NCI-H446 treated with DMSO at 0.1 percent for 48 hours (cell line): Measurements from ENCODE around the gene CCL7.

Source experiments
- DNase-seq: peaks from one replicate; lab custom pipeline; 2025; lab: John Stamatoyannopoulos, UW

The CCL7 gene

DNA sequence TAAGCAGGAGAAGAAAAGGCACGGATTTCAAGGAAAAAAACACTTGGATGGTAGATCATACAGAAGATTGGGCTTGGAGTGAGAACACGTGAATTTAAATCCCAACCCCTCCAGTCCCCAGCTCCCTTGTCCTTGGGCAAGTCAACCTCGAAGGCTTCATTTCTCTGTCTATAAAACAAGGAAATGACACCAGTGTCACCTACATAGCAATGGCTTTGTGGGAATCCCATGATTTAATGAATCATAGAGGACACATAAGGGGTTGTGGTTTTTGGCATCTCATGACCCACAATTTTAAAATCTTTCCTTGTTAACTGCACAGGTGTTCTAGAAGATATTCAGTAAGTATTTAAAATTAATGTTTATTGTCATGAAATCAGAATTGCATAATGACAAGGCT, 23.1 kb upstream of the CCL7 start:
- DNase-seq, result no peak

DNA sequence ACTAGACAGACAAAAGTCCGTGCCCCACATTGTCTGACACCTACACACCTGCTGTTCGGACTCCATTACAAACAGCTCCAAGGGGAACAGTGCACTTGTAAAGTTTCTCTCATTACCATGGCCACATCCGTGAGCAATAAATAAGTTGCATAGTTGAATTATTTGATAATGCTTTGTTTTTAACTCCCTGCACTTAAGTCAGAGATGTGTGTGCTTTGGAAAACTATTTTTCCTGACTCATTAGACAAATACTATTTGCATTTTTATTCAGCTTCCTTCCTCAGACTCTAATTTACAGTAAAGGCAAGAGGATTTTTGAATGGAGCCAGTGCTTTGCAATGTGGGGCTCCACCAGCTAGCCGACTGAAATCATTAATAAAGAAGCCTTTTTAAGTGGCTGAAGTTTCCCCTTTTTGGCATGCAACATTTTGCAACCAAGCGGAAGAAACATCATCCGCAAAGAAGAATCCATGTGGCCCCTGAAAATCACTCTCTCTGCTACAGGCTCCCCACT, 21.5 kb upstream of the CCL7 start:
- no peak for DNase-seq

GRCh38 chr17:34249061-34249460, 21.0 kb upstream of the CCL7 start:
- no peak for DNase-seq

- no peak for DNase-seq
Measured at GRCh38 chr17:34249478-34249877, 20.5 kb upstream of the CCL7 start.

- no peak for DNase-seq
Measured at GRCh38 chr17:34251186-34251585, 18.8 kb upstream of the CCL7 start.

DNA sequence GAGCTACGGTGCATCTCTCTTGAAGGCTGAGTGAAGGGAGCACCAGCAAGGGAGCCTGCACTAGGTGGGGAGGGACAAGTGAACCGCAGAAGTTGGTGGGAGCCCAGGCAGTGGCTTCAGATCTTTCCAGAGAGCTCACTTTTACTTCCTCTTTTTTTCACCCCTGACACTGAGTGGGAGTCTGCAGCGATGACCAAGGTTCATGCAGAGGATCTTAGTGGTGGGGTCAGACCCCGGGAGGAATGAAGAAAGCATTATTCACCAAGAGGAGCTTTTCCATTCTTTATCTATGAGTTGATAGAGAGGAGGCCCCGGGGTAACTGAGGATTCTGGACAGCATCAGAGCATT, 18.0 kb upstream of the CCL7 start:
- DNase-seq, result no peak

DNA sequence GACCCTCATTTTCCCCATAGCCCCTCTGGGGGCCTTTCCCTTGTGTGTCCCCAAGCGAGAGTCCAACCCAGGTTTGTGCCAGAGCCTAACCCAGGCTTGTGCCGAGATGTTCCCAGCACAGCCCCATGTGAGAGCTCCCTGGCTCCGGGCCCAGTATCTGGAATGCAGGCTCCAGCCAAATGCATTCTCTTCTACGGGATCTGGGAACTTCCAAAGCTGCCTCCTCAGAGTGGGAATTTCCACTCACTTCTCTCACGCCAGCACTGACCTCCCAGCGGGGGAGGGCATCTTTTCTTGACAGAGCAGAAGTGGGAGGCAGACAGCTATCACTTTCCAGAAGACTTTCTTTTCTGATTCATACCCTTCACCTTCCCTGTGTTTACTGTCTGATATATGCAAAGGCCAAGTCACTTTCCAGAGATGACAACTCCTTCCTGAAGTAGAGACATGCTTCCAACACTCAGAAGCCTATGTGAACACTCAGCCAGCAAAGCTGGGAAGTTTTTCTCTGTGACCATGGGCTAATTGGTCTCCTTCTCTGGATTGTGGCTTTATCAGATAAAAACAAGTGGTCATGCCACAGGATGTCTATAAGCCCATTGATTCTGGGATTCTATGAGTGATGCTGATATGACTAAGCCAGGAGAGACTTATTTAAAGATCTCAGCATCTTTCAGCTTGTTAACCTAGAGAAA, 17.4 kb upstream of the CCL7 start:
- DNase-seq, result no peak

DNA sequence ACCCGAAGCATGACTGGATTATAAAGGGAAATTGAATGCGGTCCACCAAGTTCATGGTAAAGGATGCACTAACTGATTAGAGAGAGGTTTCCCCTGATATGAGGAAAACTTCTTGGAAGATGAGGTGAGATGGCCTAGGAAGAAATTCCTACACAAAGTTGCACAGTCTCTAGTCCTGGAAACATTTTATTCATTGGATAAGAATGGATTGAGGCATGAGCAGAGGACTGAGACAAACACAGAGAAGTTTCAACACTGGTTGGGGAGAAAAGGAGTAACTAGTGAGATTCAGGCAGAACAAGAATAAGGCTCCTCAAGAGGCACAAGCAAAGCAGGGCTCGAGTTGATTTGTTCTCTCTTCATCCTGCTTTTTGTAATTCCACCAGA, 16.9 kb upstream of the CCL7 start:
- no peak for DNase-seq

DNA sequence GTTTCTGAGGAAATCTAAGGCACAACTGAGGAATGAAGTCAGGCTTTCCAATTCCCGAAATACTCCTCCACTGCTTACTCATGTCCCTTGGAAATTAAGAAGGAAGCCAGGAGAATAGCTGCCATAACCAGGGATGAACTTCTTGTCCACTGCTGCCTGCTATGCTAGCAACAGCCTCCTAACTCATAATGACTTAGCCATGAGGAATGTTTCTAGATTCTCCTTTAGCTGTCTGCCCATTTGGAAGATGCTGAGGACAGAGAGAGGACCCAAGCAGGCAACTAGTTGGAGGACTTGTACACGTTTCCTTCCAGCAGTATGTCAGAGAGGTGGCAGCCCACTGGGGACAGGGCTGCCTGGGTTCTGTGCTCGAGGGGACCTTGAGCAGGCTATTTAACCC, 15.9 kb upstream of the CCL7 start:
- no peak for DNase-seq

DNA sequence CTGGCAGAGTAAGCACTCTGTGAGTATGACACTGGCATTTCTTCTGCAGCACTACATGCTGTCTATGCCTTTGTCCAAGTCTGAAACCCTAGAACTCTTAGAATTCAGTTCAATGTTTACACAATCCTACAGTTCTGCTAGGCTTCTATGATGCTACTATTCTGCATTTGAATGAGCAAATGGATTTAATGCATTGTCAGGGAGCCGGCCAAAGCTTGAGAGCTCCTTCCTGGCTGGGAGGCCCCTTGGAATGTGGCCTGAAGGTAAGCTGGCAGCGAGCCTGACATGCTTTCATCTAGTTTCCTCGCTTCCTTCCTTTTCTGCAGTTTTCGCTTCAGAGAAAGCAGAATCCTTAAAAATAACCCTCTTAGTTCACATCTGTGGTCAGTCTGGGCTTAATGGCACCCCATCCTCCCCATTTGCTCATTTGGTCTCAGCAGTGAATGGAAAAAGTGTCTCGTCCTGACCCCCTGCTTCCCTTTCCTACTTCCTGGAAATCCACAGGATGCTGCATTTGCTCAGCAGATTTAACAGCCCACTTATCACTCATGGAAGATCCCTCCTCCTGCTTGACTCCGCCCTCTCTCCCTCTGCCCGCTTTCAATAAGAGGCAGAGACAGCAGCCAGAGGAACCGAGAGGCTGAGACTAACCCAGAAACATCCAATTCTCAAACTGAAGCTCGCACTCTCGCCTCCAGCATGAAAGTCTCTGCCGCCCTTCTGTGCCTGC, 15.2 kb upstream of the CCL7 start, which contains the start of gene CCL2:
TSS of gene CCL2 (plus strand) at position 635 of the 730 bp plus-strand sequence. CDS start at position 700, 65 bp downstream.
- DNase-seq, result no peak

- no peak for DNase-seq
Measured at GRCh38 chr17:34255381-34255732, 14.7 kb upstream of the CCL7 start.

DNA sequence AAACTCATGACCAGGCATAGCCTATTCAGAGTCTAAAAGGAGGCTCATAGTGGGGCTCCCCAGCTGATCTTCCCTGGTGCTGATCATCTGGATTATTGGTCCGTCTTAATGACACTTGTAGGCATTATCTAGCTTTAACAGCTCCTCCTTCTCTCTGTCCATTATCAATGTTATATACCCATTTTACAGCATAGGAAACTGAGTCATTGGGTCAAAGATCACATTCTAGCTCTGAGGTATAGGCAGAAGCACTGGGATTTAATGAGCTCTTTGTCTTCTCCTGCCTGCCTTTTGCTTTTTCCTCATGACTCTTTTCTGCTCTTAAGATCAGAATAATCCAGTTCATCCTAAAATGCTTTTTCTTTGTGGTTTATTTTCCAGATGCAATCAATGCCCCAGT, 14.2 kb upstream of the CCL7 start:
- no peak for DNase-seq

DNA sequence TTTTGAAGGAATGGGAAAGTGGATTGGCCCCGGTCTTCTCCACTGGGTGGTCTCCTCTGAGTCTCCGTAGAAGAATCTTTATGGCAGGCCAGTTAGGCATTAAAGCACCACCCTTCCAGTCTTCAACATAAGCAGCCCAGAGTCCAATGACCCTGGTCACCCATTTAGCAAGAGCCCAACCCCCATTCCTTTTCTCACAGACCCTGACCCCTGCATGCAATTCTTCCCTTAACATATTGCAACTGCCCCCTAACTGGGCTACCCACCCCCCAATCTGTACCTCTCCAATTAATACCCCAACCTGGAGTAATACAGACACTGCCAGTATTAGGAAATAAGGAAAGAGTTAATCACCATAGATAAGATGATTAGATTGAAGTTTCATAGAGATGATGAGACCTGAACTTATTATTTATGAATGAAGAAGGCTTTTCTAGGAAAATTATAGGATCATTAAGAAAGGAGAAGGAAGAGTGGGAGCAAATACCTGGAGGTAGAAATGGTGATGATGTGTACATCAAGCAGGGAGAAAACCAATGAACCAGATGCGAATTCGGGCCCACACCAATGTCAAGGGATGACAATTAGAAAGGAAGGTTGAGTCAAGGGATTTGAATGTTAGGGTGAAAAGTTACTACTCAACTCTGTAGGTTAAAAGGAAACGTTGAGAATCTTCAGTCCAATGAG, 12.6 kb upstream of the CCL7 start:
- DNase-seq, result no peak

- DNase-seq, result no peak
Measured at GRCh38 chr17:34257986-34258326, 12.1 kb upstream of the CCL7 start.

GRCh38 chr17:34259146-34259545, 10.9 kb upstream of the CCL7 start:
- DNase-seq, result no peak

- no peak for DNase-seq
Measured at GRCh38 chr17:34260861-34261260, 9.2 kb upstream of the CCL7 start.

DNA sequence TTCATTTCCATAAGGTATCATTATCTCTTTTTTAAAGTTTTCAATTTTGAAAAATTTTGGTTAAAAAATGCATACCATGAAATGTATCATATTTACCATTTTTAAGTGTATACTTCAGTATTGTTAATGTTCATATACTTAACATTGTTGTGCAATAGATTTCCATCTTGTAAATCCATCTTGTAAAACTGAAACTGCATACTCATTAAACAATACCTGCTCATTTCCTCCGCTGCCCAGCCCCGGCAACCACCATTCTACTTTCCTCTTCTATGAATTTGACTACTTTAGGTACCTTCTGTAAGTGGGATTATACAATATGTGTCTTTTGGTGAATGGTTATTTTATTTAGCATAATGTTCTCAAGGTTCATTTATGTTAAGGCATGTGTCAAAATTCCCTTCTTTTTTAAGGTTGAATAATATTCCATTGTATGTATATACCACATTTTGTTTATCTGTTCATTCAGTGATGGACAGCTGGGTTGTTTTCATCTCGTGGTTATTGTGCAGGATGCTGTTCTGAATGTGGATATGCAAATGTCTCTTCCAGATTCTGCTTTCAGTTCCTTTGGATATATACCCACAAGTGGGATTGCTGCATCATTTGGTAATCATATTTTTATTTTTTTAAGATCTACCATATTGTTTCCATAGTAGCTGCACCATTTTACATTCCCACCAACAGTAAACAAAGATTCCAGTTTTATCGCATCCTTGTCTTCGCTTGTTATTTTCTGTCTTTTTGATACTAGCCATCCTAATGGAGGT, 8.3 kb upstream of the CCL7 start:
- DNase-seq, result no peak

DNA sequence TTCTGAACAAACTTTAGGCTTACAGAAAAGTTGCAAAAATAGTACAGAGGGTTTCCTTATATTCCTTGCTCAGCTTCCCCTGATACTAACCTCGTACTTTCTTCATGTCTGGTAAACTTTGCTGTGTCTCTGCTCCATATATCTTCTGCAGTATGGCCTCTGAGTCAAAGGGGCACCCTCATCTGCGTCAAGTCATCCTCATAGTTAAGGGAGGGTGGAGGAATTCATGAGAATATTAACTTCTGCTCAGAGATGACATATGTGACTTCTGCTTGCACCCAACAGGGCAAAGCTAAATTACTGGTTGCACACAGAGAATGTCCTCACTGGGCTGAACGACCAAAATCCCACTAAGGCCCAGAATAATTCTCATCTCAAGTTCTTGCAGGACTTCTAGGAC, 4.3 kb upstream of the CCL7 start:
- no peak for DNase-seq

- peak; percentile 12 for DNase-seq
Measured at GRCh38 chr17:34275881-34276280, 5.9 kb downstream of the CCL7 start.

DNA sequence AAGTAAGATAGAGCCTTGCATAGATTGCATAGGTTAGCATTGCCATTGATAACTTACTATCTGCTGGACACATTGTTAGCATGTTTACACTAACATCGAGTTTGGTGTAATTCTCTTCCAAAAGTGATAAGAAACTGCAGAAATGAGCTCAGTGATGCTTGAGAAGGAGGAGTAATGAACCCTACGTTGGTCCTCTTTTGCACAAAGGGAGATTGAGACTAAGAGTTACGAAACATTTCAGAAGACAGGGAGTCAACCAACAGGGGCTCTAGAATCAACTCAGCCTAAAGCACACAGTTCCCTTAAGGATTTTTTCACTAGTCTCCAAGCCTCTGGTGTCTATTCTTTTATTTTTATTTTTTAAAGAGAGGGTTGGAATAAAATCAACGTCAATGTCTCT, 6.8 kb downstream of the CCL7 start:
- no peak for DNase-seq

DNA sequence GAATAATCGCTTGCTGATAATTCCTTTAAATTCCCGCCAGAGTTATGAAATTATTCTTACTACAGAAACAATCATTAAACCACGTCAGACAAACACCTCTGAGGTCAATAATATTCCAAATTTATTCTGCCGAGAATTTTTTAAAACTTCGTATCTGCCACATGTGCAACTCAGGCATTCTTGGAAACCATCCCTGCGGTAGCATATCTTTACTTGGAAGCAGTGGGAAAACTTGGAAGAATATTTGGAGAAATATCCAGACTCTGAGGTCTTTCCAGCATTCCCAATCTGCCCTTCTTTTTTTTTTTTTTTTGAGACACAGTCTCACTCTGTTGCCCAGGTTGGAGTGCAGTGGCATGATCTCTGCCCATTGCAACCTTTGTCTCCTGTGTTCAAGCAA, 13.6 kb downstream of the CCL7 start:
- no peak for DNase-seq

GRCh38 chr17:34285286-34285792, 15.3 kb downstream of the CCL7 start, which contains the start of gene CCL11:
Gene CCL11, plus strand, starts transcription at chr17:34285742. Its CDS starts 67 bp downstream, at chr17:34285809.
- no peak for DNase-seq
